Stimulated activated CD8-positive, alpha-beta memory T cell treated with anti-CD3 and anti-CD28 coated beads, Interleukin-15, amount 100 ng/mL, for 4 hours (primary cell): ENCODE measurements around the gene MT1M.
A peak's percentile ranks its signal among the peaks of the same experiment; 100 is the strongest.
"Not testable (repeated sequence)": the region's sequence is repeated elsewhere in the genome, so short reads cannot be mapped to it uniquely, and the experiment has no call there.

Source experiments
- DNase-seq, 2 donors: peaks; one replicate each; pipeline ENCODE4 v3.0.0-alpha.2; 2020; ENCODE audit warnings: low read depth in 2 of 2

MT1M gene

DNA sequence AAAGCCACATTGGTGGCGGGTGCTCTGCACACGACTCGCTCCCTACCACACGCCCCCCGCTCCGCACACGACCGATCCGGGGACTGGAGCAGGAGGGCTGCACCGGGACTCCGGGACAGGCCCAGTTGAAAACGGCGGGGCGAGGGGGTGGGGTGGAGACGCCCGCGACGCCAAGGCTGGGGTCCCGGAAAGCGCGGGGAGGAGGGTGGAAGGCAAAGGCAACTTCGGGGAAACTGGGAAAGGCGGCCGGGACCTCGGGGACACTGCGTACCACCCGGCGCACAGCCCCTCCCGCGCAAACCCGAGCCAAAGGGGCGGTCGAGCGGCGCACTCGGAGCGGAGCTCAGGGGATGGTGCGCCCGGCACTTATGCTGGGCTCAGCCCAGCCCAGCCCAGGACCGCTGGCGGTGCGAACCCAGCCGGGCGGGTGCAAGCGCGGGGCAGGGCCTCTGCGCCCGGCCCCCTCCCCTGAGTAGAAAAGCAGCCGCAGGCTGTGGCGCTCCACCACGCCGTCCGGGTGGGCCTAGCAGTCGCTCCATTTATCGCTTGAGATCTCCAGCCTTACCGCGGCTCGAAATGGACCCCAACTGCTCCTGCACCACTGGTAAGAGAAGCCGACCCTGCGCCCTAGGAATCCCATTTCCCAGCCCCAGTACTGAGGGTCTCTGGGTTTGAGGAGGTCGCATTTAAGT, at the start of gene MT1M:
Gene MT1M (plus strand): TSS at position 504 of the 692 bp plus-strand sequence. CDS start 73 bp downstream, at position 577.
- DNase-seq, result no peak

- not testable (repeated sequence) for DNase-seq
Observed at GRCh38 chr16:56582911-56583310, 49.5 kb upstream of the MT1M start.

- DNase-seq, result no peak
Observed at GRCh38 chr16:56583351-56584168, 48.9 kb upstream of the MT1M start.

DNA sequence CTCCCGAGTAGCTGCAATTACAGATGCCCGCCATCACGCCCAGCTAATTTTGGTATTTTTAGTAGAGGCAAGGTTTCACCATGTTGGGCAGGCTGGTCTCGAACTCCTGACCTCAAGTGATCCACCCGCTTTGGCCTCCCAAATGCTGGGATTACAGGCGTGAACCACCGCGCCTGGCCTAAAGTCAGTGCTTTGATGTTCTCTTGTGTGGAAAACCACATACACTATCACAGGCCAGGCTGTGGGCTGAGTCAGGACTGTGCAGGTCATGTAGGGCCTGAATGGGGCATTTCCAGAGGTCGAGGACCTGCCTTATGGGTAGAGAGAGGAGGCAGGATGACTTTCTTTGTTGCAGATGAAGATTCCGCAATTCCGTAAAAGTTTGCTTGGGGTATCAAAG, 48.2 kb upstream of the MT1M start:
- no peak for DNase-seq

GRCh38 chr16:56588781-56589140, 43.7 kb upstream of the MT1M start:
- no peak for DNase-seq

- DNase-seq, result no peak
Observed at GRCh38 chr16:56589141-56590039, 43.1 kb upstream of the MT1M start, which contains the start of gene MT3. Gene MT3, plus strand, starts transcription at chr16:56589528. Its CDS starts 63 bp downstream, at chr16:56589591.

DNA sequence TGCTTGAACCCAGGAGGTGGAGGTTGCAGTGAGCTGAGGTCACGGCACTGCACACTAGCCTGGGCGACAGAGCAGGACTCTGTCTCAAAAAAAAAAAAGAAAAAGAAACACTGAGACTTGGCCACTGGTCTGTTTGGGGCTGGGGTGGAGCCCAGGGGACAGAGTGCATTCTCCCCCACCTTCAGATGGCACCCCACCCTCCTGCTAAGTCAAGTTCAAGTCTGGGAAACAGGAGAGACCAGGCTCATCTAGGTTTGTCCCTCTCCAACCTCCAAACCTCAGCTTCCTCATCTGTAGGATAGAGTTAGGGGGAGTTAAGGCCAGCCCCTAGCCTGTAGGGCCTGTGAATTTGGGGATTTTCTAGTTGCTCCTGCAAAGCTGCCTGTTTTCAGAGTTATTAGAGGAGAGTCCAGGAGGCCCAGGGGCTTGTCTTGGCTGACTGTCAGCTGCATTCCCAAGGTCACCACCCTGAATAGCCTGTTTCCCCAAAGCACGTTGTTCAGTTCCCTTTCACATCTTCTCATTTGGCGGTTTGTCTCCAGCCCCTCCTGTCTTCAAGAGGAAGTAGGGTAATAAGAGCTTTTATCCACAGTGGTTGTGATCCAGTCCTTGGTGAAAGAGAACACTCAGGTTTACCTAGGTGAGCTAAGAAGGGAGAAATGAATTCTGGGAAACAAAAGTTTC, 40.9 kb upstream of the MT1M start:
- no peak for DNase-seq

- DNase-seq, result no peak
Observed at GRCh38 chr16:56593573-56594291, 38.7 kb upstream of the MT1M start.

DNA sequence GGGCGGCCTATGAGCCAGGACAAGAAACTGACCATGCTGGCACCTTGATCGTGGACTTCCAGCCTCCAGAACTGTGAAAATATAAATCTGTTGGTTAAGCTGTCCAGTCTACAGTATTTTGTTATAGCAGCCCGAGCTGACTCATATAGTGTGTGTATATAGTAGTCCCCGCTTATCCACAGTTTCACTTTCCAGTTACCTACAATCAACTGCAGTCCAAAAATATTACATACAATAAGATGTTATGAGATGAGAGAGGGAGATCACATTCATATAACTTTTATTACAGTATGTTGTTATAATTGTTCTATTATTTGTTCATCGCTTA, 38.2 kb upstream of the MT1M start:
- DNase-seq, result no peak

- DNase-seq, result no peak
Observed at GRCh38 chr16:56600398-56600999, 32.0 kb upstream of the MT1M start.

- no peak for DNase-seq
Observed at GRCh38 chr16:56601325-56601724, 31.1 kb upstream of the MT1M start.

- DNase-seq, result no peak
Observed at GRCh38 chr16:56603589-56603988, 28.9 kb upstream of the MT1M start.

DNA sequence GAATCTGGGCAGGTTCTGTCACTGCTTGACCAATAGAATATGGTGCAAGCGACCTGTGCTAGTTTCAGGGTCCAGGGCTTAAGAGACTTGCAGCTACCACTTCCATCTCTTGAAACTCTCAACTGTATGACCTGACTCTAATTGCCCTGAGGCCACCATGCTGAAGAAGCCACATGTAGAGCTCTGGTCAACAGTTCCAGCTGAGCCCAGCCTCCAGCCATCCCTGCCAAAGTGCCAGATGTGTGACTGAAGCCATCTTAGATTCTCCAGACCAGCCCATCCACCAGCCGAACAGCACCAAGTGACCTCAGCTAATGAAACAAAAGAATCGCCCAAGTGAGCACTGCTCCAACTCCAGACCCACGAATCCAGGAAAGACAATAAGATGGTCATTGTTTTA, 27.5 kb upstream of the MT1M start:
- DNase-seq, result no peak

- no peak for DNase-seq
Observed at GRCh38 chr16:56605475-56605874, 27.0 kb upstream of the MT1M start.

DNA sequence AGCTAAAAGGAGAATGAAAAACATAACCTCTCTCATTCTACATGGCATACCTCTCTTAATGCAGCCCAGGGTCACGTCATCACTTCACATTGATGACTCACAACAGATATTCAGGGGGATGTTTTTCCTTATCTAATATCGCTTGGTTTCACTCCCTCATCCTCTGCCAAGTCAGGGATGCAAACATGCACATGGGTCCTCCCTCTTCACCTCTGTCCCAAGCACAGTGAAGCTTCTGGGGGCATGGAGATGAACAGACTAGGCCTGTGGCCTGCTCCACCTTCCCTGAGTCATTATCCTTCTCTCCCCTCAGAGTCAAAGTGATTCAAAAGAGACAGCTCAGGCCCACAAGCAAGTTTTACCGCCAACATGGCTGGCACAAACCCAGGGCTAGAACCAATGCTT, 26.4 kb upstream of the MT1M start:
- no peak for DNase-seq

DNA sequence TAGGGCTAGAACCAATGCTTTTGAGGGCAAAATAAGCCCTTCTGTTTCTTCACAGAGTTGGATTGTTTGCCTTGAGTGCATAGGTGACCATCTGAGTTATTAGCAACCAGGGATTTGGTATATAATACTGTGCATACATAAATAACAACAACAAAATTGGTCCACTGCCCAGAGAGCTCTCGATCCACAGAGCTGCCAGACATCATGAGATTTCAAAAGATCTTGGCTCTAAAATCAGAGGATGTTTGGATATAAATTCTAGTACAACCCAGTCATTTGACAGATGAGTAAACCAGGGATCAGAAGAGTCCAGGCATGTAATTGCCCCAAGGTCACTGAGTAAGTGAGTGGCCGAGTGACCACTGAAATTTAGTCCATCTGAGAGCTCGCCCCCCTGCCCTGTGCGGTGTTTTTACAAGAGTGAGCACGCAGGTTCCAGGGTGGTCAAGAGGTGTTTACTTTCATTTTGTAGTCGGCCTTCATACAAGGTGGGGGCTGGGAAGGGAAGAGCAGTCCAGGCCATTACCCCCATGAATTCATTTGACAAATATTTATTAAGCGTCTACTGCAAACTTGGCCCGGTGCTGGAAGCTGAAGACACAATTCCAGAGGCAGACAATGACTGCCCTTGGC, 25.9 kb upstream of the MT1M start:
- DNase-seq, result no peak

DNA sequence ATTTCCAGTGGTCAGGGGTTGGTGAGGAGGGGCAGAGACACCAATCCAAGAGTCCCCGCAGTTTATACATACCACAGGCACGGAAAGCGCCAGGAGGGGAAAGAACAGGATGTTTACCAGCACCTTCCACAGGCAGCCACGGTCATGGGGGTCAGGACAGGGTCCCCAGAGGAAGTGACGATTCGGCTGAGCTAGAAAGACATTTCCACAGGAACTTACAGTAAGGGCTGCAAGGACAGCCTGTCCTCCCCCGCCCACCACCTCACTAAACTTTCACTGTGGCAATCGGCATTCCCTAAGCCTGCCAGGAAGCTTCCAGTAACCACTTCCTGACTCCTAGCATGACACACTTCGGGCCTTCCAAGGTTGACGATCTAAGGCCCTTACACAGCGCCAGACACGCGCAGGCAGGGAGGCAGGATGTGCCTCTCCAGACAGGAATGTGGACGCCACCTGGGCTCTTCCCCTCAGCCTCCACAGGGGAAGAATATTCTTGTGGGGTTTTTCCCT, 25.3 kb upstream of the MT1M start:
- no peak for DNase-seq

GRCh38 chr16:56607675-56608042, 24.8 kb upstream of the MT1M start:
- no peak for DNase-seq

GRCh38 chr16:56608043-56608875, 24.2 kb upstream of the MT1M start, which contains the start of gene MT2A:
Gene MT2A, plus strand, starts transcription at chr16:56608584. Its CDS starts 72 bp downstream, at chr16:56608656.
- peak; percentile 70 for DNase-seq
